D341Med (cell line): Measurements from ENCODE around the gene PTOV1.

ENCODE experiments used
- DNase-seq: peaks from one replicate; pipeline ENCODE4 v3.0.0; 2012; ENCODE audit warnings: low spot score

Gene PTOV1

DNA sequence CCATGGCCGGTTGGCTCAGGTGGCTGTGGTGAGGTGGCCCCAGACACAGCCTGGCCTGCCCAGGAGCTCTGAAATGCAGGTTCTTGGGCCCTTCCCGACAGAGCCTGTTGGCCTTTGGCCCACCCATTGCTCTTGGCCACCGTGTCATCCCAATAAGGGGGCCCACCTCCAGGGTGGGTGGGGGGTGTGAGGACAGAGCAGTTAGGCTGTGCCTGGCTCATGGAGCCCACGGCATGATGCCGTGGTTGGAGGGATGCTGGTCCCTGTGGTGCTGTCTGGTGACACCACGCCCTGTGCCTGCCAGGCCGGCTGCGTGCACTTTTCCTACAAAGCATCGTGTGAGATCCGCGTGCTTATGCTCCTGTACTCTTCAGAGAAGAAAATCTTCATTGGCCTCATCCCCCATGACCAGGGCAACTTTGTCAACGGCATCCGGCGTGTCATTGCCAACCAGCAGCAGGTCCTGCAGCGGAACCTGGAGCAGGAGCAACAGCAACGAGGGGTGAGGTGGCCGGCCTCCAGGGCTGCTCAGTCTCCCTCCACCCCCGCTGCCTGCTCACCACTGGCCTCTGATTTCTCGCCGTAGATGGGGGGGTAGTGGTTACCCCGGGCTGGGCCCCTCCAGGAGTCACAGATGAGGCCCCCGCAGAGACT is 8.8 kb downstream of the PTOV1 start:
- no peak for DNase-seq

DNA sequence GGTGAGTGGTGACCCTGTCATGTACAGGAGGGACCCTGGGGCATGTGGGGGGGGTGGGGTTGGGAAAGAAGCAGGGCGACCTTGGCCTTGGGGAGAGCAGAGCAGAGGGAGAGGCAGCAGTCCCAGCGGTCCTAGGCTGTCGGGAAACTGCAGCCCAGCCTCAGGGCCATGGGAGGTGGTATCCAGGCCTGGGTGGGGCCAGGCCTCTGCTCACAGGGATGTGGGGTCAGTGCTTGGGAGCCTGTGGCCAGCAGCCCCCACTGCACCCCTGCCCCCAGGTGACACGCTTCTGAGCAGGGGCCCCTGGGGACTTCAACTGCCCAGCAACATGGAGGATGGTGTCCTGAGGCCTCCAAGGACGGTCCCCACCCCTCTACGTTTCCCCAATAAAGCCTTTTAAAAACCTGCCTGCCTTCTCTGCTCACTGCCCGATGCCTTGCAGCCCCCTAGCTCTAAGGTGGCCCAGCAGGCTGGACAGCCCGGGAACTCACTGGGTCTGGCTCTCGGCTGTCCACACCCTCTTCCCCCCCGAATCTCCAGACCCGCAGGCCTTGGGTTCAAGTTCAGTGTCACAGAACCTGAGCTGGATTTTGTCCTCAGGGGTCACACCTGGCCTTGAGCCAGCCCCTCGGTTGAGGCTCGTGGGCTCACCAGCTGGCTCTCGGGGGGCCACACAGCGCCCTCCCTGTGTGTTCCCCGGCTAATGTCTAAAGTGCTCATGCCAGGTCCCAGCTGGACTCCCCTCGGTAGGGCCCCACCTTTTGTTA is 9.6 kb downstream of the PTOV1 start:
- no peak for DNase-seq

DNA sequence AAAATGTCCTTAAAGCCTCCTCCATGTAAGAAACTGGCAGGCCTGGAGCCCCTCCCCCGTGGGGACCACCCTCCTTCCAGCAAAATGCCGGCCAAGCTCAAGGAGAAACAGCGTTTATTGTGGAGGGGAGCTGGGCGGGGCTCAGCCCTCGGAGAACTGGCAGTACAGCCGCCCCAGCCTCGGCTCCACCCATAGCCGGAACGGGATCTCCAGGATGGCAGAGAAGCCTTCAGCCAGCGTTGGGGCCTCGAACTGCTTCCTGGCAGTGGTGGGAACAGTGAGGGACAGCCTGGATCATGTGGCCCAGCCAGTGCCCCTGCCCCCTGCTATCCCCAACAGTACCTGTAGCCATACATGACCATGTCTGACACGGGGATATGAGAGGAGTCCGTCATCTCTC is 10.1 kb downstream of the PTOV1 start:
- no peak for DNase-seq

- DNase-seq, result no peak
These were observed 10.8 kb downstream of the PTOV1 start for GRCh38 chr19:49861541-49862378.

DNA sequence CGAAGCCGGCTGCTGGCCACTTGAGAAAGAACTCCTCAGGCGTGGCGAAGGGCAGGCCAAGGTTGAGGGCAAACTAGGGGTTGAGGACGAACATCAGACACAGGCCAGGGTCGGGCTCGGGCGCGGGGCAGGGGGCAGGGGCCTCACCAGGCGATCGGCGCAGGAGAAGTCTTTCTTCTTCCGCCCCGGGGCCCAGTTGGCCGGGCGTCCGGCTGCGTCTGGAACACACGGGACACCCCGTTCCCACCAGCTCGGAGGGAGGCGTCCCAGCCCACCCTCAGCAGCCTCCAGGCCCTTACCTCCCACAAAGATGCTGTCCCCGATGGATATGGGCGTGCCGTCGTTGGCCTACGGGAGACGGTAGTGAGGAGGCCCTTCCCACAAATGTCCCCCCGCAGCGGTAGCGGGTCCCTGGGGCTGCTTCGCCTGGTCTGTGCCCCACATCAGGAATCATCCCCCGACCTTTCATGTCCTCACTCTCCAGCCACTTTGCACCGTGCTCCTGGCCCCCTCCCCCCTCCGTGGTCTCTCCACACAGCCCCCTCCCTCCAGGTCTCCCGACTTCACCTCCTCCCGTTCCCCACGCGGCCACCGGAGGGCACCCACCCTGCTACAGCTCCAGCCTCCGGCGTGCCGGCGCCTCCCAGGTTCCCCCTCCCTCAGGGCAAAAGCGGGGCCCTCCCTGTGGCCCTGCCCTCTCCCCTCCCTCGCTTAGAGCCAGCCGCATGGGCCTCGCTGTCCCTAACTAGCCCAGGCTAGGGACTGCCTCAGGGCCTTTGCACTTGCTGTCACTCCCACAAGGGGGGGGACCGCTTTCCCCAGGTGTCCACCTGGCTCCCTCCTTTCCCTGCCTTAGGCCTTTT is 11.7 kb downstream of the PTOV1 start:
- DNase-seq, result no peak

- DNase-seq, result no peak
These were observed 12.4 kb downstream of the PTOV1 start for GRCh38 chr19:49863254-49863934.

- DNase-seq, result no peak
These were observed 13.0 kb downstream of the PTOV1 start for GRCh38 chr19:49863935-49864320.

- no peak for DNase-seq
These were observed 13.9 kb downstream of the PTOV1 start for GRCh38 chr19:49864890-49865289.

- DNase-seq, result peak; percentile 89
These were observed 16.2 kb downstream of the PTOV1 start, which contains the start of gene PNKP for GRCh38 chr19:49866933-49867782. TSS of gene PNKP (minus strand) at chr19:49867576. CDS start at chr19:49867204, 372 bp downstream.

DNA sequence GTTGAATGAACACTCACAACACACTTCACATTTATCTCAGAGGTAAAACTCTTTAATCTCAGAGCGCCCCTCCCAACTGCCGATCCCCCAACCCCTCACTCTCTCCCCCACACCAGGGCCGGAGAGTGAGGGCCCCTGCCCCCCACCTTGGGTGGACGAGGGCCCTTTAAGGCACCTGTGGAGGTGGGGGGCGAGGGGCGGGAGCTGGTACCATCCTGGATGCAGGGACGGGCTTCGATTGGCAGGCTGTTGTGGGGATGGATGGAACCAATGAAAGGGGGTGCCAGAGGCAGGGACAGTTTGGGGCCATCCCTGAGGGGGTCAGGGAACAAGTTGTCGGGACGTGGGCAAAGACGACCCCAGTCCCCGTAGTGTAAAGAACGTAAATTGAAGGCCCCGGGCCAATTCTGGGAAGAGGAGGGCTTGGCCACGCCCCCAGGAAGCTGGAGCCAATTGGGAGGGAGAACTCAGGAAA is 18.1 kb downstream of the PTOV1 start:
- DNase-seq, result peak; percentile 65

DNA sequence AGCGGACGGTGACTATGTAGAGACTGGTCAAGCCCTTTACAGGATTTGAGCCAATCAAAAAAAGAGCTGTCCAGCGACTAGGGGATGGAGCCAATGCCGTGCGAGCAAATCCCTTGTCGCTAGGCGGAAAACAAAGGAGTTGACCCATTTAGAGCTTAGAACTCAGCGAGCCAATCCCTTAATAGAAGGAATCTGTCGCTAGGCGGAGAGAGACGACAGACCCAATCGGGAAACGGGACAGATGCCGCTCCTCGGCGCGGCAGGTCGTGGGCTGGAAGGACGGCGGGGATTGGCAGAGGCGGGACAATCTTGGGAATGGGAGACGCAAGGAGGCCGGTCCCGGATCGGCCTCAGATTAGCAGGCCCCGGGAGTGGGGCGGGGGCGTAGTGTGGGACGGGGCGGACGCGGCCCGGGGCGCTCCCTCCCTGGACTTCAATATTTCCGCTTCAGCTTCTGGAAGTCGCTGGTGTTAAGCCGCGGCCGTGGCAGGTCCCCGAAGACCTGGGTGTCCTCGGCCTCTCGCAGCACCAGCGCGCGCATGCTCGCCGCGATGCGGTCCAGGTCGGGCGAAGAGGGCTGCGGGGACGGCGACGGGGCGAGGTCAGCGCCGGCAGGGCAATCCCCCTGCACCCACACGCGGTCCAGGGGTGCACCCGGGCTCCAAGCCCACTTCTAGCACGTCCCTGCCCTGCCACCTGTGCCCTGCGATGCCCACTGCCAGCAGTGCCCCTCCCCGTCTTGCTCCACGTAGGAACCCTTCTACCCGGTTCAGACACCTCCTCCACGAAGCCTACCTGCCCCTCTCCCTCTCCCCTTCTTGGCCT is 18.7 kb downstream of the PTOV1 start:
- peak; percentile 92 for DNase-seq

GRCh38 chr19:49870309-49870901 is 19.4 kb downstream of the PTOV1 start:
- no peak for DNase-seq

- DNase-seq, result no peak
These were observed 20.5 kb downstream of the PTOV1 start for GRCh38 chr19:49871349-49871985.

DNA sequence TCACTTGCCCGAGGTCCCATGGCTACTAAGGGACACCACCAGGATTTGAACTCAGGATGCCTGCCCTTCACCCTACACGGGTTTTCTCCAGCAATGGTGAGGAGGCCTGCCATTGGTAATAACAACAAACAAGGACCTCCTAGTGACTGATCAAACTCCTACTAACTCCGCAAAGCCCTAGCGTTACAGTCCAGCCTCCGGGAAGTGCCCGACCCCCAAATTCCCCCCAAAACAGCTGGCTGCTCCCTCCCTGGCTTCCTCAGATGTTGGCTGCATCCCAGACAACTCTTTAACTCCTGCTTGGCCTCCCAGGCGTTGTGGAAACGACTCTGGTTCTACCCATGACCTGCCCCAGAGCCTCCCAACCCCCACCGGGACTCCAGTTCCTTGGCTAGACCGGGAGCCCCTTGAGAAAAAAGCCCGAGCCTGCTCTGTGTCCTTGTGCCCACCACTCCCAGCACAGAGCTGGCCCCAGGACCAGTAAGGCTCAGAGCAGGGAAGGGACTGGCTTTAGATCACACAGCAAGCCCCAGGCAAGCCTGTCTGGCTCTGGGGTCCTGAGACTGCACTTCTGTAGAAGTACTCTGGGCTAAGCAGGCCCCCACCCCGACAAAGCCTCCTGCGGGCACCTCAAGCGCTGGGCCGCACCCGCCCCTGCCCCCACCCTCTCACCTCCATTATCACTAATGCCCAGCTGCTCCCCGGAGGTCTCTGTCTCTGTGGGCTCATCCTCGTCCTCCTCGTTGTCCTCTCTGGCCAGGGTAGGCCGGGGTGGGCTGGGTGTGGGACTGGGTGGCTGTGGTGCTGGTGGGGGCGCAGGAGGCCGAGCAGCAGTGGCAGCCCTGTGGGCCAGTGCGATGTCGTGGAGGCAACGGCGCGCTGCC is 21.5 kb downstream of the PTOV1 start:
- DNase-seq, result no peak

DNA sequence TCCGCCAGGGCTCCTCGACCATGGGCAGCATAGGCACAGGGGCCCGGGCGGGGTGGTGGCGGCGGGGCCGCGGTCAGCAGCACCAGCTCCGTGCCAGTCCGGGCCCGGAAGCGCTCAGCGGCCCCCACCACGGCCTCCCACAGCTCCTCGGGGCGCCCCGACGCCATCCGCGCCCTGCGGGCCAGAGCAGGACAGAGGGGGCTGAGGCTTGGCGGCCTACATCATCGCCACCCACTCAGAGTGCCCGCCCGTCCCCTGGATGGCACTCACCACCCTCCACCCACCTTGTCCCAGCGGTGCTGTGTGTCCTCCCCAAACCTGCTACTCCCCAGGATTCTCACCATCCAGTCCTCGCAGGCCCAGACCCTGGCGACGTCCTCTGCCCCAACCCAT is 22.2 kb downstream of the PTOV1 start:
- DNase-seq, result no peak

- no peak for DNase-seq
These were observed 22.9 kb downstream of the PTOV1 start for GRCh38 chr19:49873834-49874233.

- DNase-seq, result no peak
These were observed 23.7 kb downstream of the PTOV1 start for GRCh38 chr19:49874503-49875157.
